ENCODE data around the gene ARHGAP10. TPM values are rescaled to one million over a fixed set of nuclear protein-coding genes. Genes with fewer than 3 reads are reported as not detected.

The ARHGAP10 gene
- total RNA-seq, 1 donor from 2014 or later, result 25.5 TPM

GRCh38 chr4:147958057-147958456 is 226.2 kb downstream of the ARHGAP10 start:
- TF ChIP-seq CTCF (conservative IDR thresholded peaks at IDR 0.05), result no peak
- no peak overlapping the region for H3K4me3 Mint-ChIP-seq
- no peak for DNase-seq (ENCODE audit: extremely low spot score, unreplicated experiment)
- peaks cover 36% of the 10 kb centered on the region for H3K36me3 Mint-ChIP-seq
- H3K9me3 Mint-ChIP-seq, result no peaks in the 10 kb centered on the region
- H3K27ac Mint-ChIP-seq, result no peak overlapping the region
- peaks cover 5% of the 10 kb centered on the region for H3K4me1 Mint-ChIP-seq (ENCODE audit: unreplicated experiment)
- H3K27me3 Mint-ChIP-seq, result no peaks in the 10 kb centered on the region

GRCh38 chr4:147958489-147959065 is 226.7 kb downstream of the ARHGAP10 start:
- peaks cover 5% of the 10 kb centered on the region for H3K4me1 Mint-ChIP-seq (ENCODE audit: unreplicated experiment)
- TF ChIP-seq CTCF (conservative IDR thresholded peaks at IDR 0.05), result no peak
- peaks cover 34% of the 10 kb centered on the region for H3K36me3 Mint-ChIP-seq
- H3K27me3 Mint-ChIP-seq, result no peaks in the 10 kb centered on the region
- no peaks in the 10 kb centered on the region for H3K9me3 Mint-ChIP-seq
- H3K4me3 Mint-ChIP-seq, result no peak overlapping the region
- H3K27ac Mint-ChIP-seq, result no peak overlapping the region
- no peak for DNase-seq (ENCODE audit: extremely low spot score, unreplicated experiment)

- Mint-ChIP-seq H3K9me3 (no peaks in the 10 kb centered on the region), H3K27ac (no peak overlapping the region), H3K4me1 (ENCODE audit: unreplicated experiment) (peaks cover 11% of the 10 kb centered on the region), H3K27me3 (no peaks in the 10 kb centered on the region), H3K36me3 (peaks cover 29% of the 10 kb centered on the region), H3K4me3 (no peak overlapping the region)
- no peak for TF ChIP-seq CTCF (conservative IDR thresholded peaks at IDR 0.05)
- DNase-seq (ENCODE audit: extremely low spot score, unreplicated experiment), result no peak
Measured at GRCh38 chr4:147960971-147961370, 229.1 kb downstream of the ARHGAP10 start.

- Mint-ChIP-seq H3K4me3 (no peak overlapping the region), H3K9me3 (no peaks in the 10 kb centered on the region), H3K27ac (no peak overlapping the region), H3K27me3 (no peaks in the 10 kb centered on the region), H3K4me1 (ENCODE audit: unreplicated experiment) (peaks cover 6% of the 10 kb centered on the region), H3K36me3 (peaks cover 22% of the 10 kb centered on the region)
- TF ChIP-seq CTCF (conservative IDR thresholded peaks at IDR 0.05), result no peak
- DNase-seq (ENCODE audit: extremely low spot score, unreplicated experiment), result no peak
Measured at GRCh38 chr4:147963839-147964238, 232.0 kb downstream of the ARHGAP10 start.

GRCh38 chr4:147964266-147964880 is 232.5 kb downstream of the ARHGAP10 start:
- Mint-ChIP-seq H3K27me3 (no peaks in the 10 kb centered on the region), H3K9me3 (no peaks in the 10 kb centered on the region), H3K4me3 (no peak overlapping the region), H3K36me3 (peaks cover 22% of the 10 kb centered on the region), H3K4me1 (ENCODE audit: unreplicated experiment) (peaks cover 7% of the 10 kb centered on the region), H3K27ac (peak overlapping the region; percentile 1)
- DNase-seq (ENCODE audit: extremely low spot score, unreplicated experiment), result no peak
- no peak for TF ChIP-seq CTCF (conservative IDR thresholded peaks at IDR 0.05)
